SKM-1 treated with dmso at 0.1 percent for 144 hours (cell line): ENCODE results near the gene FBXW7.
"Not testable (repeated sequence)": the region's sequence is repeated elsewhere in the genome, so short reads cannot be mapped to it uniquely, and the experiment has no call there.

ENCODE experiments used
- DNase-seq: peaks from one replicate; lab custom pipeline; 2025; ENCODE audit not compliant: unreplicated experiment; lab: John Stamatoyannopoulos, UW

FBXW7 gene

DNA sequence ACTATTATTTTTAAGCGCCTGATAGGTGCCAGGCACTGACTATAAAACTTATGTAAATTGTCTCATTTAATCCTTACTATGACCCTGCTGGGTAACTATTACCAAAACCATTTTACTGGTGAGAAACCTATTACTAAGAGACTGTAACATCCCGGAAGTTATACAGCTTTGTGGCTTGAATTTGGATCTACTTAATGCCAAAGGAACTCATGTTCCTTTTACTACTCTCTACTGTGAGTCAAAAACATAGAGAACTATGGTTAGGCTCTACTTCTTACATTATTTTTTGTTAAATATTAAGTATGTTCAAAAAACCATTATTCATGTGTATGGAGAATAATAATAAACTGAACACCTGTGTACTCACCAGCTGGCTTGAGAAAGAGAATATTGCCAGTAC, 14.8 kb upstream of the FBXW7 start:
- DNase-seq, result not testable (repeated sequence)

DNA sequence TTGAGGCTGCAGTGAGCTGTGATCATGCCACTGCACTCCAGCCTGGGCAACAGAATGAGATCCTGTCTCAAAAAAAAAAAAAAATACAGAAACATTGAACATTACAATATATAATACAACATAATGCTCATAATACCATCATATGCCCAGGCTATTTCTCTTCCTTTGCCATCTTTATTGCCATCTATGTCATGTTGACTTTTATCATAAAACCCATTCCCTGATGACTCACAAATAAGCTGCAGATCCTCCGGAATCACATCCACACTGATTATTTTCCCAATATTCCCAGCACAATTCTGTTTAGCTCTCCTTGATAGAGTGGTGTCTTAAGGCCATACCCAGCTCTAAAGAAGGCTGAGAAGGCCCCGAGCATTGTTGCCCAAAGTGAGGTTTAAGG, 9.2 kb upstream of the FBXW7 start:
- no peak for DNase-seq

DNA sequence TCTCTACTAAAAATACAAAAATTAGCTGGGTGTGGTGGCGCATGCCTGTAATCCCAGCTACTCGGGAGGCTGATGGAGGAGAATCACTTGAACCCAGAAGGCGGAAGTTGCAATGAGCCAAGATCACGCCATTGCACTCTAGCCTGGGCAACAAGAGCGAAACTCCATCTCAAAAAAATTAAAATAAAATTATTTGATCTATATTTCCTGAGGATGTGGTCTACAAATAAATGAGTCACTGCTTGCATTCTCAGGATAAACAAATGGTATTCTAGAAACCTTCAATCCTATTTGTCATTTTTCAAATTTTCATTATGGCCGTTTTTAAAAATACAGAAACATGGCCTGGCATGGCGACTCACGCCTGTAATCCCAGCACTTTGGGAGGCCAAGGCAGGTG, 8.6 kb upstream of the FBXW7 start:
- not testable (repeated sequence) for DNase-seq

DNA sequence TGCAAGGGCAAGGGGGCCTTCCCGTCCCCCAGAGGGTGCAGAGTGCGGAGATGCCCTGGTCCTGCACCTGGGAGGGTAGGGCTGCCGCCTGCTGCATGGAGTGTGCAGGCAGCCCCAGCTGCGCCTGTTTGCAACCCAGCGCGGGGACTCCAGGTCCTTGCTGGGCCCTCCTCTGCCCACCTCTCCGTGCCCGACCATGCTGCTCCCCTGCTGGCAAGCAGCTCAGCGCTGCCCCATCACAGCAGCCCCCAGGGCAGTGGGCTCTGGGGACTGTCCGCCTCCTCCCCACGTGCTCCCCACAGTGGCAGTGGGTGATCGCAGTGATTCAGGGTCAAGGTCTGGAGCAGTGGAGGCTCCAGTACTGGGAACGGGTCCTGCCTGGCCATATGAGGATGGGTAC, 5.0 kb upstream of the FBXW7 start:
- no peak for DNase-seq

DNA sequence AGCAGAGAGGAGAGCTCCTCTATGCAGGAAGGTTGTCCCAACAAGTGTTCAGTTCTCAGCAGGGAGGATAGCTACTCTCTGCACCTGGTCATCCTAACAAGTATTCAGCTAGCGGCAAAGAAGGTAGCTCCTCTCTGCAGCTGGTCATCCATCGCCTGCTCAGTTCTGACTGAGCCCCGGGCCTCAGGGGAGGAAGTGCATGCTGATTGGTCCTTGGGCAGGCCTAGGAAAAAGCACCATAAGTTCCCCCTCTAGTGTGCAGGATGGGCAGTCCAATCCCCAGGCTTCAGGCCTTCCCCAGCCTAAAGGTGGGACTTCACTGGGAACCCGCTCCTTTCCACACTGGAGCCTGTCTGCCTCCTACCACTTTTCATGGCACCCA, 4.4 kb upstream of the FBXW7 start:
- no peak for DNase-seq

DNA sequence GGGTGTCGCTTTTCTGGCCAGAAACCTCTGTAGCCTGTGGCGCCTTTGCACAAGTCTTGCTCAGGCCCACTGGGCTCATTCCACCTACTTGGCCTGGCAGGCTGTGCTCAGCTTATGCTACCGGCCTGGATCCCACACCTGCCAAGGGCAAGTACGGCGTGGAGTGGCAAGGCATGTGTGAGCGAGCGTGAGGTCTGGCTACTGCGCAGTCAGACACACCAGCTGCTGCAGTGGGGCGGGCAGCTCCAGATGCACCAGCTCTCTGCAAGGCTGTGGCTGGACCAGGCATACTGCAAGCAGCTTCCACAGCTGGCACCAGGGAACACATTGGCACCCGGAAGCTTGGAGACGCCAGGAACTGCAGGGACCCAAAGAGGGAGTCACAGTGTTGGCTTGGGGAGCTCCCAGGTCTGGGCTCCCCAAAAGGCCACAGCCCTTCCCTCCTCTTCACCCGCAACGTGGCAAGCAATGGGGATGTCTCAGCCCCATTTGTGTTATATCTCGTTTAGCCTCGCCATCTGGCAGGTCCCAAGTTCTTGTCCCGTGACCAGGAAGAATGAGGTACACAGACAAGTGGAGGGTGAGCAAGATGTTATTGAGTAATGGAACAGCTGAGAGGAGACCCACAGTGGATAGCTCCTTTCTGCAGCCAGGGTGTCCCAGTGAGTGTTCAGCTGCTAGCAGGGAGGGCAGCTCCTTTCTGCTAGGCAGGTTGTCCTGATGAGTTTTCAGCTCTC, 3.8 kb upstream of the FBXW7 start:
- no peak for DNase-seq

DNA sequence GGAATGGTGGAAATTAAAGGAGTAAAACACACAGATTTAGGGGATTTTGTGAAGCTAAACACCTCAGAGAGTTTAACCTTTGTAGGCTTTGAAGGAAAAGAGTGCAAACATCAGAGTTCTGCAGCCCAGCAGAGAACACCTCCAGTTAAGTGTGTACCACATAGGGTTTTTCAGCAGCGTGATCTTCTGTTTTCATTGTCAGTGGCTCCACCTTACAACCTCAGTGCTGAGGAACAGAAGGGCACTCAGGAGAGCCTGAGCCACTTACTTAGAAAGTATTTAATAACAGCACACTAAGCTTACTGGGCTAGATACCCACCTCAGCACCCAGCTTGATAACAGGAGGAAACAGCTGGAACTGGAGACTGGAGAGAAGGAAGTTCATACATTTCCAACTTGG, 2.0 kb upstream of the FBXW7 start:
- no peak for DNase-seq

DNA sequence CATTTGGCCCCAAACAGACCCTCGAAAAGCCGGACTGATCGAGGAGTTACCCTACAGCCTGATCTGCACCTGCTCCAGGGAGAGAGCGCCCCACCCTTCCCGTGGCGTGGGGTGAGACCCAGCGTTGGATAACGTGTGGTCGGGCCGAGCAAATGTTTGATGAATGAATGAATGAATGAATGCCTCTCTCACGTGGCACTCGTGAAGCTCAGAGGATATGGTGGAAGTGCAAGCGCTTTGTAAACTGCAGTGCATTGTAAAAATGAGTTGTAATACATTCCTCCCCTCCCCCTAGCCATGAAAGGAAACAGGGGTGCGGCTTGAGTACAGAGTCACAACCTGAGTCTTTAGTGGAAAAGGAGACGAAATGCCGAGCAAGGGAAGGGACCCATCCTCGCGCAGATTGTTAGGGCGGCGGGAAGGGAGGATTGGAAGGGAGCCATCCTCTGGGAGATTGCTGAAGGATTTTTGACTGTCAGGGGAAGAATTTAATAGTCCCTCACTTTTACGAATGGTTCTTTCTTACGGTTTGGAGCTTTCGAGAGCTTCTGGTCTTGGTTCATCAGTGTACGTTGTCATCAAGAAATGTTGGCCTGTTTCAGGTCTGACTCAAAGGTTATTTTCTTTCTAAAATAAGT, 772 bp upstream of the FBXW7 start:
- DNase-seq, result peak; percentile 56

DNA sequence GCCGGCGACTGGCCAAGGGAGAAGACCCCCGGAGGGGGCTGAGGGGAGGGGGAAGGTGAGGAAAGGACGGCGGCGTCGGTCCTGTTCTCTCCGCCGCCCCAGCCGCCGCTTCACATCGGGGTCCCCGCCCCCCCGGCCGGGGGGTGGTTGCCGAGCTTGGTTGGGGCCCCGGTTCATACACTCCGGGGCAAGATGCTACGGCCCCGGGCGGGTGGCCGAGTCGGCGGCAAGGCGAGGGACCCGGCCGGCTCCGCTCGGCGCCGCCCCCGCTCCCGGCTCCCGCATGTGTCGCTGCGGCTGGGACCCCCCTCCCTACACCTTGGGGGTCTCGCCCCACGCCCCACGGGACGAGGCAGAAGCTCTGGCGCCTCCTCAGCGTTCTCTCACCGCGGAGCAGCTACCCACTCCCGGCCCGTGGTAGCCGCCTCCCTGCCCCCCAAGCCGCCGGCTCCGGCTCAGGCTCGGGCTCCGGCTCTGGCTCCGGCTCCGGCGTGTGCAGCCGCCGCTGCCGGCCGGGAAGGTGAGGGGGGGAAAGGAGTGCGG, 461 bp downstream of the FBXW7 start:
- no peak for DNase-seq

DNA sequence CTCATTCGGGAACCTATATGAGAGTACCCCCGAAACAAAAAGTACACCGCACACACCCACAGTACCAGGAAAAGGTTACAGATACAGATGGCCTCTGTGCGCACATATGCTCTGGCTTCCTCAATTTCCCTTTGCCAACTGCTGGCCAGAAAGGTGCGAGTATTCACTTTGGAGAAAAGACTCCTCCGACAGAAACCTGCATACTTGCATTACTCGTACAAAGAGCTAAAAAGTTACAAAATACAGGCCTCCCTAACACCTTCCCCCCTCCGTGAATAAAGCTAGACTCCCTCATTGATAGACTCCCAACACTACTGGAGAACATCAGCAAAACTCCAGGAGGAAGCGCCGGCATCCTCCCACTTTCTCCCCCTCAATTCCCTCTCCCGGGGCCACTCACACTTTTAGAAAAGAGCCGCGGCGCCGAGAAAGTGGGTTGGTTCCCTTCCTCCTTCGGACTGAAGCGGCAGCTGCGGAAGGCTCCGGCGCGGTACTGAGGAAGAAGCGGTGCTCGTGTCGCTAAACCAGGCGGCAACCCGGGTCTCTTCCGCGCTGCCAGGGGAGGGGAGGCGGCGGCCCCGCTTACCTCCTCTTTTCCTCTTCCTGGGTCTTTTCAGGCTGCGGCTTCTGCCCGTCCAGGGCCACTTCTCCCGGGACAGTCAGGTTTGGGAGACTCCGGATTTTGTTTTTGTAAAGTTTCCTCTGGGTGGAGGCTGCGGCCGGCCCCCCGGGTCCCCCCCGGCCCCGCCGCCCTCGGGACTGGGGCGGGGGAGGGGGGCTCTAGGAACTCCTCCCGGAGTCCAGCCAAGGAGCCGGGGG, 1.1 kb downstream of the FBXW7 start:
- peak; percentile 48 for DNase-seq

DNA sequence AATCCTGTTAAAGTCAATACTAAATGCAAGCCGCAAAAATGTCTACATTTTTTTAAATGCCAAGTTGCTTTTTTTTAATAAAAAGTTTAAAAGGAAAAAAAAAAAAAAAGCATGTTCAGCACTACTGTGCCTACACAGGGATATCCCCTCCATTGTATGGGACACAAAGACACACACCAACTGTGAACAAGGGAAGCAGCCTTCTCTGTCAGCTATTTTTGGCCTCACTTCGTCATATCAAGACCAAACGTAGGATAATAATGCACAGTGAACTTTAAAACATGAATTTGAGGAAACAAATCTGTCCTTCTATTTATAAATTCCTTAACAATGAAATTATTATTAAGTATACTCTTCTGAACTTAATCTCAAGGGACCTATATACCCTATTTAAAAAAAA, 4.4 kb downstream of the FBXW7 start:
- DNase-seq, result no peak

DNA sequence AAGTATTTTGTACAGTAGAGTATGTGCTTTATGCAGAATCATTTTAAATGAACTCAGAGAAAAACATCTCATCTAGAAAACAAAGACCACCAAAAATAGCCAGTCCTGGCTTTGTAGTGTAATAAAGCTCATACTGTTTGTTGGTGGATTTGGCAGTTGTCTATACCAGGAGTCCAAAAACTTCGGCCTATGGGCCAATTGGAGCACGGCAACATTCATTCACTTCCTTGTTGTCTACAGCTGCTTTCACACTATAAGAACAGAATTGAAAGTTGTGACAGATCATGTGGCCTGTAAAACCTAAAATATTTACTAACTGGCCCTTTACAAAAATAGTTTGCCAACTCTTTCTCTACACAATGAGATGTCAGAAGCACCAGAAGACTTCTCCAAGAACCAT, 5.3 kb downstream of the FBXW7 start:
- no peak for DNase-seq

DNA sequence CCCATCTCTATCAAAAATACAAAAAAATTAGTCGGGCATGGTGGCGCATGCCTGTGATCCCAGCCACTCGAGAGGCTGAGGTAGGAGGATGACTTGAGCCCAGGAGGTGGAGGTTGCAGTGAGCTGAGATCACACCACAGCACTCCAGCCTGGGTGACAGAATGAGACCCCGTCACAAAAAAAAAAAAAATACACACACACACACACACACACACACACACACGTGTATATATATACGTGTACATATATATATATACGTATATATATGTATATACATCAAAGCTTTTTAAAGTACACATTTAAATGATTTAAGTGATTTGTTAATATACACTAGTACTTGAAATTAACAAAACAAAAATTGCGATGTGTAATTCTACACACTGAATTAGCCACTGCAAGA, 6.0 kb downstream of the FBXW7 start:
- no peak for DNase-seq

DNA sequence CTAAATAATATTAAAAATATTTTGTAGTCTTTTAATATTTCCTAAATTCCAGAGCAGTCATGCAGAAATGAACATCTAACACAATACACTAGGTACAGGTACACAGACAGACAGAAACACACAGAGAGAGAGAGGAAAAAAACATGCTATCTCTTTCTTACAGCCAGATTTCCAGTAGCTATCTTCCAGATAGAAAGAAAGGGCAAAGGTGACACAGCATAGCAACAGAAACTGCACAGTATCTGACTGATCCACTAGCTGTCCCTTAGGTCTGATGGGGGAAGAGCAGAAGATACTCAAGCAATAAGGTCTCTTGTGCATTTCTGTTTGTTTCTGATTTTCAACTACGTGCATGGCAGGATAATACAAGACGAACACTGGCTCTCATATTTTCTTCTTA, 7.8 kb downstream of the FBXW7 start:
- DNase-seq, result no peak

DNA sequence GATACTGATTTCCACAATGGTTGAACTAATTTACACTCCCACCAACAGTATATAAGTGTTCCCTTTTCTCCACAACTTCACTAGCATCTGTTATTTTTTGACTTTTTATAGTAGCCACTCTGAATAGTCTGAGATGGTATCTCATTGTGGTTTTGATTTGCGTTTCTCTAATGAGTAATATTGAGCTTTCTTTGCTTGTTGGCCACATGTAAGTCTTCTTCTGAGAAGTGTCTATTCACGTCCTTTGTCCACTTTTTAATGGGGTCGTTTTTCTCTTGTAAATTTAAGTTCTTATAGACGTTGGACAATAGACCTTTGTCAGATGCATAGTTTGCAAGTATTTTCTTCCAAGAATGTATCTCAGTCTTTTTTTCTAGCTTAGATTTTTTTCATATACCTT, 10.0 kb downstream of the FBXW7 start:
- no peak for DNase-seq

DNA sequence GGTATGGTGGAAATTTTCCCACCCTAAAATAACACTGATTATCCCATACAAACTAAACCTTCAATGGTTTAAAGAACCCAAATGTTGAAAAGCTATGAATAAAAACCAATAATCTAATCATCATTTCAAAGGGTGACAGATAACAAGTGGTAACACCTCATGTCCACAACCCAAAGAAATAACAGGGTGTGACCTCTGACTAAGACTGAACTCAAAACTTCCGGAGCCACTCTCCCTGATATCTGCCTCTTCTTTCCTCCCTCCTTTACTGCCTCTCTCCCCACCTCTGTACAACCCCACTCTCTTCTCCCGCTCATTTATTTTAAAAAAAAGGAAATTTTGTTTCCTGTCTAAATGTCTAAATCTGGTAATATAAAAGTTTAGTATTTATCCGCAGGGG, 11.5 kb downstream of the FBXW7 start:
- no peak for DNase-seq

DNA sequence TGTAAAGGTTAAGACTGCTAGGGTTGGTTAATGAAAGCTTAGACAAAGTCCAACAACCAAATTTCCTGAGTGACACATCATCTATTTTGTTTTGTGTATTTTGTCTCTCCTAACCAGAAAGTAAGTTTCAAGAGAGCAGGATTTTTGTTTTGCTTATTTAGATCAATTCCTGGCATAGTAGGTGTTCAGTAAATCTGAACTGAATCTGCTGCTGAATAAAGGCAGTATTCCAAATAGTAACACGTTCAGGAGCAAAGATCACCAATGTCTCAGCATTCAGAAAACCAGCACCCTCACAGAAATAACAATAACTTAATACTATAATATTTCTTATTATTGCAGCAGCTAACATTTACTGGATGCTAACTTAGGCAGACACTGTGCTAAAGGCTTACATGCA, 12.2 kb downstream of the FBXW7 start:
- DNase-seq, result no peak

DNA sequence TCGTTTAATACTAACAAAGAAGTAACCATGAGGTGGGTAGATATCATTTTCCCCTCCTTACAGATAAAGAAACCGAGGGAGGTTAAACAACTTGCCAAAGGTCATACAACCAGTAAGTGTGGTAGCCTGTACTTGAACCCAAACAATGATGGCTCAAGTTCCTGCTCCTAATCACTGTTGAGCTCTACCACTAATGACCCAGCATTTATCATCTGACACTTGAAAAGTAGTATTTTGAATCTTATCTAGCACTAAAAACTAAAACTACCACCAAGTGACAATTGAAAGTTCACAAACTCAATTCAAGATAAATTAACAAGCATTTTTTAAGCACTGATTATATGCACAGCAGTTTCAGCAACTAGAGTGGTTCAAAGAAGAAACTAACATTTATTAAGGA, 13.1 kb downstream of the FBXW7 start:
- no peak for DNase-seq

DNA sequence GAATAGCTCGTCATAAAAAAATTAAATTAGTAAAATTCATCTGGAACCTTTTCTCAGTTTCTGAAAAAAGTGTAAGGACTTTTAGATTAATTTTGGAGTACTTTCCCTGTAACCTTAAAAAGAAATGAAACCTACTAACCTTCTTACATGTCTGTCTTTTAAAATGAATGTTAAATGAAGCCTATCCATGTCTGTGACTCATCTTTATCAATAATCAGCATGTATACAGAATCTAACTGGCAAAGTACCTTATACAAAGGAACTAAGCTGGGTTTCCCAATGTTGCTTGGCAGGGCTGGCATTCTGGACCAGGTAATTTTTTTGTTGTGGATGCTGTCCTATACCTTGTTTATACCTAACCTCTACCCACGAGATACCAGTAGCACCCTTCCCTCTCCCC, 13.6 kb downstream of the FBXW7 start:
- DNase-seq, result no peak

DNA sequence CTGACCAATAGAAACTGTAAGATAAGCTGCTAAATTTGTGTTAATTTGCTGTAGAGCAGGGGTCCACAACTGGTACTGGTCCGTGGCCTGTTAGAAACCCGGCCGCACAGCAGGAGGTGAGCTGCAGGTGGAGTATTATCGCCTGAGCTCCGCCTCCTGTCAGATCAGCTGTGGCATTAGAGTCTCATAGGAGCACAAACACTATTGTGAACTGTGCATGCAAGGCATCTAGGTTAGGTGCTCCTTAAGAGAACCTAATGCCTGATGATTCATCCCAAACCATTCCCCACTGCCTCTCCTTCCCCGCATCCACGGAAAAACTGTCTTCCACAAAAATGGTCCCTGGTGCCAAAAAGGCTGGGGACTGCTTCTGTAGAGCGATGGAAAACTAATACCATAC, 19.7 kb downstream of the FBXW7 start:
- DNase-seq, result no peak

DNA sequence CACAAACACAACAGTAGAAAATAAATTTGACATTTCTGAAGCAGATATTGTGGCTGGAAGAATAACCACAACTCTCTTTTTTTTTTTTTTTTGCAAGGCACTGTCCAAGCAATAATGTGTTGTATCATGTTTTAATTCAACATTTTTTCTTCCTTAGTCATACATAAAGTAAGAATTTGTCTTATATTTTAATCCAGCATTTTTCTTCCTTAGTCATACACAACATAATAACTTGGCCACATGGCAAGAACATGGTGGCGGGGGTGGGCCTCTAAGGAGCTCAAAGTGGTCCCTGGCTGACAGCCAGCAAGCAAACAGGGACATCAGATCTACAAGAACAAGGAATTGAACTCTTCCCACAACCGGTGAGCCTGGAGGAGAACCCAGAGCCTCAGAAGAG, 20.2 kb downstream of the FBXW7 start:
- no peak for DNase-seq

DNA sequence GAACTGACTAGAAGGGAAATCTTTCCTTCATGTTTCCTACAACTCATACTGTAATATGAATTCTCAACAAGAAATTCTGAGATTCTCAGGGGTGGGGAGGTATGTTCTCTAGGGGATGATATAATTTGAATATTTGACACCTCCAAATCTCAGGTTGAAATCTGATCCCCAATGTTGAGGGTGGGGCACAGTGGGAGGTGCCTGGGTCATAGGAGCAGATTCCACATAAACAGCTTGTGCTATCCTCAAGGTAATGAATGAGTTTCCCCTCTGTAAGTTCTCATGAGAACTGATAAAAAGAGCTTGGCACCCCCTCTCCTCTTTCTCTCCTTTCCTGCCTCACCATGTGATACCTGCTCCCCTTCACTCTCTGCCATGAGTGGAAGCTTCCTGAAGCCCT, 21.5 kb downstream of the FBXW7 start:
- no peak for DNase-seq
